SU-DHL-6 (cell line): ENCODE measurements around the gene C1orf198.

Source experiments
- H2AFZ ChIP-seq: fragments of 200-600 bp; sonication (generic); 2 replicates; pipeline ENCODE4 v1.6.1; 2014; ENCODE audit warnings: low read depth, mild to moderate bottlenecking, moderate library complexity, mixed read lengths, antibody characterized with exemption, low read length; ENCODE audit not compliant: severe bottlenecking
- H3F3A ChIP-seq: fragments of 200-600 bp; shearing (Covaris generic); 2 replicates; pipeline ENCODE4 v1.6.0; 2016; ENCODE audit warnings: antibody characterized with exemption, mild to moderate bottlenecking; ENCODE audit not compliant: insufficient read depth
- H3K27ac ChIP-seq: fragments of 200-600 bp; sonication (generic); 2 replicates; pipeline ENCODE4 v1.5.1; 2016; ENCODE audit warnings: low read depth, mild to moderate bottlenecking, low read length, moderate library complexity, mixed read lengths
- H3K27me3 ChIP-seq: fragments of 200-600 bp; sonication (generic), shearing (Covaris generic); 2 replicates; pipeline ENCODE4 v1.6.0; 2014; ENCODE audit warnings: mild to moderate bottlenecking, low read length
- H3K36me3 ChIP-seq: fragments of 200-600 bp; sonication (generic); 2 replicates; pipeline ENCODE4 v1.6.1; 2014; ENCODE audit warnings: mild to moderate bottlenecking, low read length, mixed read lengths
- H3K4me2 ChIP-seq: fragments of 300-600, 200-600 bp; shearing (Covaris generic), sonication (generic); 2 replicates; pipeline ENCODE4 v1.6.0; 2014; ENCODE audit warnings: low read length, low read depth, mild to moderate bottlenecking; ENCODE audit not compliant: poor library complexity, severe bottlenecking
- H3K4me3 ChIP-seq: fragments of 200-600 bp; sonication (generic); 2 replicates; pipeline ENCODE4 v1.5.1; 2014; ENCODE audit warnings: antibody characterized with exemption, low read length, mild to moderate bottlenecking, mixed read lengths; ENCODE audit not compliant: insufficient read depth, poor library complexity, severe bottlenecking
- H3K79me2 ChIP-seq: fragments of 200-600 bp; sonication (generic); 2 replicates; pipeline ENCODE4 v1.6.1; 2014; ENCODE audit warnings: mild to moderate bottlenecking, low read length, moderate library complexity; ENCODE audit not compliant: insufficient read depth
- H3K9ac ChIP-seq: fragments of 200-600 bp; sonication (generic); 2 replicates; pipeline ENCODE4 v1.7.0; 2014; ENCODE audit warnings: mild to moderate bottlenecking, low read length
- H3K9me2 ChIP-seq: fragments of 200-600 bp; sonication (generic); replicated peaks from 2 replicates; pipeline ENCODE4 v1.6.1; 2014; ENCODE audit warnings: low read length; ENCODE audit not compliant: insufficient read depth
- H3K9me3 ChIP-seq: fragments of 200-600 bp; sonication (generic); 2 replicates; pipeline ENCODE4 v1.6.1; 2014; ENCODE audit warnings: low read length, mixed read lengths; ENCODE audit not compliant: insufficient read depth
- H4K20me1 ChIP-seq: fragments of 200-600 bp; sonication (generic); 2 replicates; pipeline ENCODE4 v1.6.1; 2014; ENCODE audit warnings: low read depth, mild to moderate bottlenecking, antibody characterized with exemption, low read length, moderate library complexity, mixed read lengths
- EZH2phosphoT487 ChIP-seq: fragments of 200-600 bp; sonication (generic), shearing (Covaris generic); conservative IDR thresholded peaks from 2 replicates; pipeline ENCODE4 v1.6.1; 2018; ENCODE audit warnings: mild to moderate bottlenecking, antibody characterized with exemption, low read length, moderate library complexity, mixed read lengths
- TF ChIP-seq, protein P1 (sequence below): fragments of 200-600 bp; sonication (generic); IDR thresholded peaks from one replicate; pipeline ENCODE4 v1.5.1; 2017; ENCODE audit warnings: antibody characterized with exemption, mild to moderate bottlenecking, low read length, moderate library complexity; ENCODE audit not compliant: insufficient read depth, poor library complexity, severe bottlenecking

C1orf198 gene

DNA sequence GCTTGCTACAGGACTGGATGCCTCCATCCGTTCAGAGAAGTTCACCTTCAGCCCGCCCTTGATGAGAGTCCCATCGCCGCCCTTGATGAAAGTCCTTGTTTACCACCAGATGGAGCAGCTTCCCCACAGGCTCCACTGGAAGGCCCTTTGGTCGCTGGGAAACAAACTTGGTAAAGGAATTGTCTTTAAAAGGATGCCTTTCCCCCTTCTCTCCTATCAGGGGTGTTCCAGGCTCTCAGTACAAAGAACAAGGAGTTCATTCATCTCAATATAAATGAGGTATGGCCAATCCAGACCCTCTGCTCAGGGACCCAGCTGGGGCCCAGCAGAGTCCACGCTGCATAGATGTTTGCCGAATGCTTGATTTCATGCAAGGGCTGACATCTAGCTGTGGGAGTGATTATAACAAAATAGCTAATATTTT, 70.4 kb downstream of the C1orf198 start:
- no peaks in the 10 kb centered on the region for H4K20me1 ChIP-seq
- no peaks in the 10 kb centered on the region for H3K36me3 ChIP-seq
- H3K27me3 ChIP-seq, result 0 out of 2 replicates have a peak, but pooled peaks cover 3% of the 10 kb centered on the region
- no peak overlapping the region for H3K27ac ChIP-seq
- no peaks in the 10 kb centered on the region for H3F3A ChIP-seq
- no peak overlapping the region for H3K9ac ChIP-seq
- no peaks in the 10 kb centered on the region for H3K9me2 ChIP-seq
- no peak for TF ChIP-seq EZH2phosphoT487
- TF ChIP-seq, protein P1, sequence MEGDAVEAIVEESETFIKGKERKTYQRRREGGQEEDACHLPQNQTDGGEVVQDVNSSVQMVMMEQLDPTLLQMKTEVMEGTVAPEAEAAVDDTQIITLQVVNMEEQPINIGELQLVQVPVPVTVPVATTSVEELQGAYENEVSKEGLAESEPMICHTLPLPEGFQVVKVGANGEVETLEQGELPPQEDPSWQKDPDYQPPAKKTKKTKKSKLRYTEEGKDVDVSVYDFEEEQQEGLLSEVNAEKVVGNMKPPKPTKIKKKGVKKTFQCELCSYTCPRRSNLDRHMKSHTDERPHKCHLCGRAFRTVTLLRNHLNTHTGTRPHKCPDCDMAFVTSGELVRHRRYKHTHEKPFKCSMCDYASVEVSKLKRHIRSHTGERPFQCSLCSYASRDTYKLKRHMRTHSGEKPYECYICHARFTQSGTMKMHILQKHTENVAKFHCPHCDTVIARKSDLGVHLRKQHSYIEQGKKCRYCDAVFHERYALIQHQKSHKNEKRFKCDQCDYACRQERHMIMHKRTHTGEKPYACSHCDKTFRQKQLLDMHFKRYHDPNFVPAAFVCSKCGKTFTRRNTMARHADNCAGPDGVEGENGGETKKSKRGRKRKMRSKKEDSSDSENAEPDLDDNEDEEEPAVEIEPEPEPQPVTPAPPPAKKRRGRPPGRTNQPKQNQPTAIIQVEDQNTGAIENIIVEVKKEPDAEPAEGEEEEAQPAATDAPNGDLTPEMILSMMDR, result no peak
- H3K4me2 ChIP-seq, result no peak overlapping the region
- no peak overlapping the region for H2AFZ ChIP-seq
- H3K79me2 ChIP-seq, result no peaks in the 10 kb centered on the region
- no peak overlapping the region for H3K4me3 ChIP-seq
- no peaks in the 10 kb centered on the region for H3K9me3 ChIP-seq

DNA sequence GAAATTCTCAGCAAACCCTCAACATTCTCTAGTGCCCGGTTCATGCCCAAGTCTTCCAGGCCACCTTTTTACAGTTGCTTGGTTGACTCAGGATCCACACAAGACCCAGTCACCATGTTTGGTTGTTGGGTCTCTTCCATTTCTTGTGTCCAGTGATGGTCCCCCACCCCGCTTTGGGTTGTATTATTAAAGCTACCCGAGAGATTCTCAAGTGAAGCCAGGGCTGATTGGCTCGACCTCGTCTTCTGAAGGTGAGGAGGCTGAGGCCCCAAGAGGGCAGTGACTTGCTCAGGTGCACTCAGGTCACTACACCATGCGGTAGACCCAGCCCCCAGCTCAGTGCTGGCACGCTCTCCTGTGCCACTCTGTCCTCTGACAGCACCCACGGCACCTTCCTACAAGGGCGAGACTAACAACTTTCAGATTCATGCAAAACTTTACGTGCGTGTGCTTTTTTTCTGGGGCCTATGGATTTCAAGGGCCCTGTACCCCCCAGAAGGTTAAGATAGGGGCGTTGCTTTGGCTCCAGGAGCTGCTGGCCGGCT, 70.9 kb downstream of the C1orf198 start:
- Histone ChIP-seq H3K27me3 (0 out of 2 replicates have a peak, but pooled peaks cover 3% of the 10 kb centered on the region), H3K36me3 (no peaks in the 10 kb centered on the region), H3K9ac (no peak overlapping the region), H3K4me3 (no peak overlapping the region), H3K79me2 (no peaks in the 10 kb centered on the region), H3K9me2 (no peaks in the 10 kb centered on the region), H3F3A (no peaks in the 10 kb centered on the region), H3K27ac (no peak overlapping the region), H3K4me2 (no peak overlapping the region), H2AFZ (no peak overlapping the region), H3K9me3 (no peaks in the 10 kb centered on the region), H4K20me1 (no peaks in the 10 kb centered on the region)
- no peak for TF ChIP-seq EZH2phosphoT487
- TF ChIP-seq, protein P1, result no peak

DNA sequence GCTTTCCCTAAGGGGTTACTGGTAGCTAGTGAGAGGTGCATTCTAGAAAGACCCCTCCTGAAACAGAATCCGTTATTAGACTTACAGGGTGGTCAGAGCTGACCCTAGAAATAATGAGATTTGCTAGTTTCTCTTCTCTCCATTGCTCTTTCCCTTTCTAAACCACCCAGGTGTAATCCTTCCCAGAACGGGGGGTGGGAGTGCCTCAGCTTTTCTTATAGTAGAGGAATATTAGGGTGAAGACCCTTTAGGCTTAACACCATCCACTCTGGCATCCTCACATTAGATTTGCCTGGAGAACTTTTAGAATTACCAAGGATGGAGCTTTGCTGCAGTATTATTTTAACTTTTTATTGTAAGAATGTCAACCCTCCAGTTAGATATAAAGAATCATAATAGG, 71.7 kb downstream of the C1orf198 start:
- Histone ChIP-seq H3K27me3 (0 out of 2 replicates have a peak, but pooled peaks cover 3% of the 10 kb centered on the region), H3K9ac (no peak overlapping the region), H3K4me3 (no peak overlapping the region), H3K79me2 (no peaks in the 10 kb centered on the region), H3K4me2 (no peak overlapping the region), H3K36me3 (no peaks in the 10 kb centered on the region), H3F3A (no peaks in the 10 kb centered on the region), H3K9me2 (no peaks in the 10 kb centered on the region), H4K20me1 (no peaks in the 10 kb centered on the region), H3K9me3 (no peaks in the 10 kb centered on the region), H2AFZ (no peak overlapping the region), H3K27ac (no peak overlapping the region)
- TF ChIP-seq EZH2phosphoT487, result no peak
- TF ChIP-seq, protein P1, result no peak
